SKM-1 treated with dmso at 0.1 percent for 144 hours (cell line): ENCODE data around the gene GALNT9.
"Not testable (repeated sequence)": the region's sequence is repeated elsewhere in the genome, so short reads cannot be mapped to it uniquely, and the experiment has no call there.

Experiments
- DNase-seq: peaks from one replicate; lab custom pipeline; 2025; ENCODE audit not compliant: unreplicated experiment; lab: John Stamatoyannopoulos, UW

GALNT9 gene

DNA sequence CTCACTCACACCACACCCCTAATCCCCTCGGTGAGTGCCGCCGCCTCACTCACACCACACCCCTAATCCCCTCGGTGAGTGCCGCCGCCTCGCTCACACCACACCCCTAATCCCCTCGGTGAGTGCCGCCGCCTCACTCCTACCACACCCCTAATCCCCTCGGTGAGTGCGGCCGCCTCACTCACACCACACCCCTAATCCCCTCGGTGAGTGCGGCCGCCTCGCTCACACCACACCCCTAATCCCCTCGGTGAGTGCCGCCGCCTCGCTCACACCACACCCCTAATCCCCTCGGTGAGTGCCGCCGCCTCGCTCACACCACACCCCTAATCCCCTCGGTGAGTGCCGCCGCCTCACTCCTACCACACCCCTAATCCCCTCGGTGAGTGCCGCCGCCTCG, 179.9 kb downstream of the GALNT9 start:
- not testable (repeated sequence) for DNase-seq

DNA sequence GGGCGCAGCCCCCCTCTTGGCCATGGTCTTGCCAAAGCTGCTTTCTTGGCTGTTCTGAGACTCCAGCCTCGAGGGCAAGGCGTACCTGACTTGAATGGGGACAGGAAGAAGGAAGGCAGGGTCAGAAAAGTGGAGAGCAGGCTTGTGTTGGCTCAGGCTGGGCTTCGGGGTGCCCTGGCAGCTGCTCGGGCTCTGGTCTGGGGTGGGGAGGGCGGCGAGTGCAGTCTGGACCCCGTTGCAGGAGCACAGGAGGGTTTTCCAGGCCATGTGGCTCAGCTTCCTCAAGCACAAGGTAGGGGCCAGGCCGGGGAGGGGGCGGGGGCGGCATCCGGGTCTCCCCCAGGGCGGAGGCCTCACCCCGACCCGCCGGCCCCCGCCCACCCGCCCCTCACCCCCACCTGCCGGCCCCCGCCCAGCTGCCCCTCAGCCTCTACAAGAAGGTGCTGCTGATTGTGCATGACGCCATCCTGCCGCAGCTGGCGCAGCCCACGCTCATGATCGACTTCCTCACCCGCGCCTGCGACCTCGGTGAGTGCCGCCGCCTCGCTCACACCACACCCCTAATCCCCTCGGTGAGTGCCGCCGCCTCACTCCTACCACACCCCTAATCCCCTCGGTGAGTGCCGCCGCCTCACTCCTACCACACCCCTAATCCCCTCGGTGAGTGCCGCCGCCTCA, 180.9 kb downstream of the GALNT9 start:
- no peak for DNase-seq

DNA sequence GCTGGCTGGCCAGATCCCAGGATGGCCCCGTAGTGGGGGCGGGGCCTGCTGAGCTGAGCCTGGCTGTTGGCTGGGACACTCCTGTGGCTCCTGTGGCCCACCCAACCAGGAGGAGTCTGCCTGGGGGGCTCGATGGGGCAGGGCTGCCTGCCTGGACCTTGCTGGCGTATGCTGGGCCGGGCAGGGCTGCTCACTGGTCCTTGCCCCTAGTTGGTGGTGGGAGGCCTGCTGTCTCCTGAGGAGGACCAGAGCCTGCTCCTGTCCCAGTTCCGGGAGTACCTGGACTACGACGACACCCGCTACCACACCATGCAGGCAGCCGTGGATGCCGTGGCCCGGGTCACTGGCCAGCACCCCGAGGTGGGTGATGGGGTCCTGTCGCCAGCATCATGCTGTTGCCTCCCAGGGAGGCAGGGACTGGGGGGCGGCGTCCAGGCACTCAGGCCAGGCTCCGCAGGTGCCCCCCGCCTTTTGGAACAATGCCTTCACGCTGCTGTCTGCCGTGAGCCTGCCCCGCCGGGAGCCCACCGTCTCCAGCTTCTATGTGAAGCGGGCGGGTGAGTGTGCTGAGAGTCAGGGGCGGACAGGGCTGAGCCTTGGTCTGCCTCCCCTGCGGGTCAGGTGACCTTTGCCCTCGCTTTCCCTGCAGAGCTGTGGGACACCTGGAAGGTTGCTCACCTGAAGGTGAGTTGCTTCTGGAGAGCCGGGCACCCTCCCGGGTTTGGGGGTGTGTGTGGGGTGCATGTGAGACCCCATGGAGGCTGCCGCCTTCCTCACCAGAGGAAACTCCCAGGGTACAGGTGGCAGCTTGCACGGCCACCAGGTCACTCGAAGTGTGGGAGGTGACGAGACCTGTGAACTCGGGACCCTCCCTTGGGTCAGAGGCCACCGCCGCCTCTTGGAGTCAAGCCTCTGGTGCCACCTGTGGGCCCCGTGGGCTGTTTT, 181.7 kb downstream of the GALNT9 start:
- DNase-seq: no peak

DNA sequence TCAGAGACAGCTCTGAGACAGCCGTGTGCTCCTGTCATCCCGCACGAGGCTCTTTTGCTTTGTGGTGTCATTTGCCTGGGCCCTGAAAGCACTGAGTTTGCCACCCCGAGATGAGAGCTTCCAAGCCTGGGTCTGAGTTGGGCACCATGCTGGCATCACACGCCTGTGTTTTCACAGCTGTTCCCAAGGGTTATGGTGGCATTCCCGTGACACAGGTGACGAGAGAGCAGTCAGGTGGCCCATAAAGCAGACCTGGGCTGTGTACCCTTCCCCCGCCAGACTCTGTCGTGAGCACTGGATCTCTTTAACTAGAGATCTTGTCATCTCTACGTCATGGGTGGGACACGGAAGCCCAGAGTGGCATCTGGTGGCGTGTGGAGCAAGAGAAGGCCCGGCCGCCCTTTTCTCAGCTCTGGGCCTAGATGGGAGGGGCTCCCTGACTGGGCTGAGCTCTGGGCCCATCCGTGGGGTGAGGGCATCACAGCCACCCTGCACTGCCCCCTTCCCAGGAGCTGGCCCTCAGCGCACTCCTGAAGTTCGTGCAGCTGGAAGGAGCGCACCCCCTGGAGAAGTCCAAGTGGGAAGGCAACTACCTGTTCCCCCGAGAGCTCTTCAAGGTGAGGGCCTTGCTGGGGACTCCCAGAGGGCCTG, 182.5 kb downstream of the GALNT9 start:
- no peak for DNase-seq
